Measurements from ENCODE around the gene ICE2. TPM values are rescaled to one million over a fixed set of nuclear protein-coding genes. Genes with fewer than 3 reads are reported as not detected.
A peak's percentile ranks its signal among the peaks of the same experiment; 100 is the strongest.

The ICE2 gene
- total RNA-seq, 1 donor from 2014 or later: 22.9 TPM

DNA sequence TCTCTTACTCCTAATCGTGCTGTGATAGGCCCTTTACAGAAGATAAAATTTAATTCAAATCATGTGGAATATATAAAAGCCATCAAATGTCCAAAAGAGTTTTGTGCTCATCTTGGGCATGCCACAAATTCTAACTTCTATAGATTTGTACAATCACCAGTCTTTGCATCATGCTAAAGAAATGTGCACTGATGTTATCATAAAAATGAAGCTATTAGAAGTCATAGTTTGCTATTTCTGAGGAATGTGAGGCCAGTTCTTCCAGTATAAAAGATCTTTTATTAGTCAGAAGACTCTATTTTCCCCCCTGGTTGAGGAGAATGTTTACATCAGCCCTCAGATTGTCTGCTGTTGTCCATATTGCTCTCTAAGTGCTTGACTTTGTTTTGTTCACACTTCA, 79.0 kb downstream of the ICE2 start:
- no peak overlapping the region for H3K4me3 ChIP-seq
- TF ChIP-seq, protein P1, sequence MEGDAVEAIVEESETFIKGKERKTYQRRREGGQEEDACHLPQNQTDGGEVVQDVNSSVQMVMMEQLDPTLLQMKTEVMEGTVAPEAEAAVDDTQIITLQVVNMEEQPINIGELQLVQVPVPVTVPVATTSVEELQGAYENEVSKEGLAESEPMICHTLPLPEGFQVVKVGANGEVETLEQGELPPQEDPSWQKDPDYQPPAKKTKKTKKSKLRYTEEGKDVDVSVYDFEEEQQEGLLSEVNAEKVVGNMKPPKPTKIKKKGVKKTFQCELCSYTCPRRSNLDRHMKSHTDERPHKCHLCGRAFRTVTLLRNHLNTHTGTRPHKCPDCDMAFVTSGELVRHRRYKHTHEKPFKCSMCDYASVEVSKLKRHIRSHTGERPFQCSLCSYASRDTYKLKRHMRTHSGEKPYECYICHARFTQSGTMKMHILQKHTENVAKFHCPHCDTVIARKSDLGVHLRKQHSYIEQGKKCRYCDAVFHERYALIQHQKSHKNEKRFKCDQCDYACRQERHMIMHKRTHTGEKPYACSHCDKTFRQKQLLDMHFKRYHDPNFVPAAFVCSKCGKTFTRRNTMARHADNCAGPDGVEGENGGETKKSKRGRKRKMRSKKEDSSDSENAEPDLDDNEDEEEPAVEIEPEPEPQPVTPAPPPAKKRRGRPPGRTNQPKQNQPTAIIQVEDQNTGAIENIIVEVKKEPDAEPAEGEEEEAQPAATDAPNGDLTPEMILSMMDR (IDR thresholded peaks at IDR 0.05; ENCODE audit: borderline replicate concordance): no peak
- peak overlapping the region; percentile 99 for H3K27ac ChIP-seq (replicated peaks)
- H3K9me3 ChIP-seq (replicated peaks): no peaks in the 10 kb centered on the region
- intact Hi-C loops (cut with micrococcal nuclease): no loop called here
- peaks cover 41% of the 10 kb centered on the region for H3K4me1 ChIP-seq
- DNase-seq: no peak
- no peaks in the 10 kb centered on the region for H3K27me3 ChIP-seq (ENCODE audit: low read depth)
- peaks cover 14% of the 10 kb centered on the region for H3K36me3 ChIP-seq

DNA sequence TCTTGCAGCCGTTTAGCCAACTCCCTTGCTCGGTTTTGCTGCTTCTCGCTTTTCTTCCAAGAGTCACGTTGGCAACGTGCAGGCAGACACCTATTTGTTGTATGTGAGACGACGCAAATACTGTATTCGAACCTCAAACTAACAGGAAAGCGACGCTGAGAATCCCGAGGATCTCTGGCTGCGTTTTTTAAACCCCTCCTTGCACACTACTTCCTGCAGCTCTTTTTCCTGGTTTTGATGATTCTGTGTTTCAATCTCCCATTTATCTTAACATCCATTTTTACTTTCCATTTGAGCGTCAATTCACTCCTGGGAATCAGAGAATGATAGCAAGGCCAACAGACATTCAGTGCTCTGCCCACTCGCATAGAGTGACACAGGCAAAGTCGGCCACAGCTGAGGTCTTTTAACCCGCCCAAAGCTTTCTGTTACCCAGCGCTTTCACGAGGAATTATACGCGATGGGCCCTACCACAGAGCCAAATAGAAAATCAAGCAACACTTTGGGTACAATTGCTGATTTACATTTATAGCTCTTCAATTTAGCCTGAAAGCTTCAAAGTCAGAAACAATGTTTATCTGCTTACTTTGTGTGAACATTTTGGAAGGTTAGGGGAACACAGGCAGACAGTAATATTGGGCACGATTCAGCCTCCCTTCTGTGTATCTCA, 79.6 kb downstream of the ICE2 start:
- no peaks in the 10 kb centered on the region for H3K27me3 ChIP-seq (ENCODE audit: low read depth)
- no peak for DNase-seq
- peak overlapping the region; percentile 17 for H3K4me3 ChIP-seq
- peak overlapping the region; percentile 99 for H3K27ac ChIP-seq (replicated peaks)
- H3K9me3 ChIP-seq (replicated peaks): no peaks in the 10 kb centered on the region
- peaks cover 46% of the 10 kb centered on the region for H3K4me1 ChIP-seq
- H3K36me3 ChIP-seq: peaks cover 17% of the 10 kb centered on the region
- intact Hi-C loops (cut with micrococcal nuclease): no loop called here
- TF ChIP-seq, protein P1 (IDR thresholded peaks at IDR 0.05; ENCODE audit: borderline replicate concordance): no peak

DNA sequence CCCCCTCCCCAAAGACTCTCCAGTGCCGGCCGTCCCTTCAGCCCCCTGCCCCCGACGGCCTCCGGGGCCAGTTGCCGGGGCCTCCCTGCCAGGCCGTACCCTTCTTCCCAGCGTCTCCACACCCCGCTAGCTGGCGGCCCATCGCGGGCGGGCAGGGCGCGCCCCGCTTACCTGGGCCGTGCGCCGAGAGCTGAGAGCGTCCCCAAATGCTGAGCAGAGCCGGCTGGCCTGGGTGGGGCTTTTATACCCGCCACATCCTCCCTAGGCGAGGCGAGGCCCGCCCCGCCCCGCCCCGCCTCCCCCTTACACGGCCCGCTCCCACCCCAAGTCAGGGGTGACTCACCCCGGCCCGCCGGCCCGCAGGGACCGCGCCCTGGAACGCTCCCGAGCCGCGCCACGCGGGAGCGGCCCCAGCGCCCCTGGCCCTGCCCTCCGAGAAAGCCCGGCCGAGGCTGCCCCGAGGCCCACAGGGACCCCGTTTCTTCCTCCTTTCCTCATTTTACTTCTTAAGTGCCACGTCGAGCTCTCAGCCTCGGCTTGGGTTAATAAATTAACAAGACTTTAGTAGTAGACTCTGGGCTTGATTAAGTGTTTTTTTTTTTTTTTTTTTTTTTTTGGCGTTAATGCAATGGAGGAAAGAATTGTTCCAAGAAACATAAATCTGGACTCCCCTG, 81.0 kb downstream of the ICE2 start, which contains the start of gene ANXA2:
Gene ANXA2, minus strand, starts transcription at position 215 of the 674 bp plus-strand sequence. CDS start 11,911 bp downstream, outside the sequence.
- peak within 1 kb of the TSS; percentile 99 for H3K27ac ChIP-seq (replicated peaks)
- intact Hi-C loops (cut with micrococcal nuclease): no loop called here
- no peaks in the 10 kb centered on the region for H3K27me3 ChIP-seq (ENCODE audit: low read depth)
- DNase-seq: peak; percentile 87
- H3K4me1 ChIP-seq: peaks cover 61% of the 10 kb centered on the region
- H3K36me3 ChIP-seq: peaks cover 17% of the 10 kb centered on the region
- H3K4me3 ChIP-seq: peak within 1 kb of the TSS; percentile 88
- no peaks in the 10 kb centered on the region for H3K9me3 ChIP-seq (replicated peaks)
- TF ChIP-seq, protein P1 (IDR thresholded peaks at IDR 0.05; ENCODE audit: borderline replicate concordance): no peak

DNA sequence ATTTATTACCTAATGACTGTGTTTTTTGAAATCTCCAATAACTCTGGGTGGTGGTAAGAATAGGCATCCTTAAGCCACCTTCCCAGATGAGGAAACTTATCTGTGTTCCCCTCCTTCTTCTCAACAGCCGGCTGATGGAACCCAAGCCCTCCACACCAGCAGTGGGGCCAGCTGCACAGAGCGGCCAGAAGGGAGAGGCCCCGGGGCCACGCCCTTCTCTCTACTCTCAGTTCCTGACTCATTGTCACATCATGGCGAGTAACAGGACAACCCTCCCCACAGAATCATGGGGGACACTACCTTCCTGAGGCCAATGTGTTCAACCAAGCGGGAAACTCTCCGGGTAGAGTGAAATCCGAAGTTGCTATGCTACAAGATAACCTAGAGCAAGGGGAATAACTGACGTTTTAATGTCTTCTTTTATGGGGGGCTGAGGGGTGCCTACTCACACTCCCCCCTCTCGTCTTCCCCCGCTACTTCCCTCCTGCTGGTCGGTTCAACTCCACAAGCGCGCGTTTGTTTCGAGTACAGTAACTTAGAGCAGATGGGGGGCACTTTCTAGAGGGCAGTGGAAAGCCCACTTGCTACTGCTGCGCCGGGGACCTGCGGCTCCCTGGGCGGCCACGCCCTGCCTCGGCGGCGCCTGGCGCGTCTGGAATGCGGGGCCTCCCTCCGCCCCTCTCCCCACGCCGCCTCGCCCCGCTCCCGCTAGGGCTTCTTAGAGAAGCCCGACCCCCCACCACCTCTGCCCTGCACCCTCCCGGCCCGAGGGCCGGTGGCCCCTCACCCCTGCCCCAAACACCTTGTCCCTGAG, 81.8 kb downstream of the ICE2 start:
- H3K4me3 ChIP-seq: peak overlapping the region; percentile 88
- H3K36me3 ChIP-seq: peaks cover 17% of the 10 kb centered on the region
- no peaks in the 10 kb centered on the region for H3K9me3 ChIP-seq (replicated peaks)
- intact Hi-C loops (cut with micrococcal nuclease): no loop called here
- H3K4me1 ChIP-seq: peaks cover 68% of the 10 kb centered on the region
- TF ChIP-seq, protein P1 (IDR thresholded peaks at IDR 0.05; ENCODE audit: borderline replicate concordance): no peak
- H3K27me3 ChIP-seq (ENCODE audit: low read depth): no peaks in the 10 kb centered on the region
- peak; percentile 79 for DNase-seq
- H3K27ac ChIP-seq (replicated peaks): peak overlapping the region; percentile 99

DNA sequence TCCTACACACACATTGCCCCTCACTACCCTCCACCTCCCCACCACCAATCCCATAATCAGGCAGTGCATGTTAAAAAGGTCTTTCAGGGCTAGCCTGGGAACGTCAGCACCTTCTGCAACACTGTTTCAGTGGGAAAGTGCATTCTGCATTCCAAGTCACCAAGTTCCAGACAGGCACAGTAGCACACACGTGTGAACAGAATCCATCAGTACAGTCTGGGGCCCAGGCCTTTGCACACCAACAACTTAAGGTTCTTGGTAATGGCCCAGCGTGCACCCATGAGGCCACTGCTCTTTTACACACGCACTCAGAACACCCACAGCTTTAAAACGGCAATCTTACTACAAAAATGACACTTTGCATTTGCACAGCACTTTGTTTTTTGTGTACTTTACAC, 82.4 kb downstream of the ICE2 start:
- Histone ChIP-seq H3K4me3 (peak overlapping the region; percentile 88), H3K27me3 (ENCODE audit: low read depth) (no peaks in the 10 kb centered on the region), H3K9me3 (replicated peaks) (no peaks in the 10 kb centered on the region), H3K27ac (replicated peaks) (peak overlapping the region; percentile 99), H3K36me3 (peaks cover 17% of the 10 kb centered on the region), H3K4me1 (peaks cover 74% of the 10 kb centered on the region)
- intact Hi-C loops (cut with micrococcal nuclease): no loop called here
- TF ChIP-seq, protein P1 (IDR thresholded peaks at IDR 0.05; ENCODE audit: borderline replicate concordance): no peak
- DNase-seq: no peak
